Upper lobe of left lung (tissue), 4 donors: ENCODE results near the gene SCUBE2.

Experiments used
- POLR2A ChIP-seq, 4 donors: fragments of 450-650 bp; IDR thresholded peaks; one replicate each; pipeline ENCODE4 v1.5.1; 2016 to 2017; ENCODE audit warnings: antibody characterized with exemption in 4 of 4, mild to moderate bottlenecking in 2 of 4
- POLR2AphosphoS5 ChIP-seq, 2 donors: sonication (generic); formaldehyde crosslinking; IDR thresholded peaks; one replicate each; pipeline ENCODE4 v1.5.1; 2017; ENCODE audit warnings: antibody characterized with exemption in 2 of 2
- TF ChIP-seq, protein P1 (sequence below), 6 experiments: fragments of 450-650 bp in 4 of 6; fragments of 200-600 bp in 2 of 6; sonication (generic) in 2 of 6; IDR thresholded peaks; one replicate each; pipeline ENCODE4 v1.5.1; 2016 to 2019; ENCODE audit warnings: antibody characterized with exemption in 6 of 6

- TF ChIP-seq, protein P1, sequence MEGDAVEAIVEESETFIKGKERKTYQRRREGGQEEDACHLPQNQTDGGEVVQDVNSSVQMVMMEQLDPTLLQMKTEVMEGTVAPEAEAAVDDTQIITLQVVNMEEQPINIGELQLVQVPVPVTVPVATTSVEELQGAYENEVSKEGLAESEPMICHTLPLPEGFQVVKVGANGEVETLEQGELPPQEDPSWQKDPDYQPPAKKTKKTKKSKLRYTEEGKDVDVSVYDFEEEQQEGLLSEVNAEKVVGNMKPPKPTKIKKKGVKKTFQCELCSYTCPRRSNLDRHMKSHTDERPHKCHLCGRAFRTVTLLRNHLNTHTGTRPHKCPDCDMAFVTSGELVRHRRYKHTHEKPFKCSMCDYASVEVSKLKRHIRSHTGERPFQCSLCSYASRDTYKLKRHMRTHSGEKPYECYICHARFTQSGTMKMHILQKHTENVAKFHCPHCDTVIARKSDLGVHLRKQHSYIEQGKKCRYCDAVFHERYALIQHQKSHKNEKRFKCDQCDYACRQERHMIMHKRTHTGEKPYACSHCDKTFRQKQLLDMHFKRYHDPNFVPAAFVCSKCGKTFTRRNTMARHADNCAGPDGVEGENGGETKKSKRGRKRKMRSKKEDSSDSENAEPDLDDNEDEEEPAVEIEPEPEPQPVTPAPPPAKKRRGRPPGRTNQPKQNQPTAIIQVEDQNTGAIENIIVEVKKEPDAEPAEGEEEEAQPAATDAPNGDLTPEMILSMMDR (IDR thresholded peaks at IDR 0.05), result no peak
- no peak for TF ChIP-seq POLR2A (IDR thresholded peaks at IDR 0.05)
- TF ChIP-seq POLR2AphosphoS5 (IDR thresholded peaks at IDR 0.05), result no peak
Measured at GRCh38 chr11:9022961-9023680, 68.3 kb downstream of the SCUBE2 start.
